T-helper 1 cell treated with Interleukin-12 subunit alpha and Interleukin-12 subunit beta and Interleukin-4 antibody, amounts not matched to agents 30 μg/mL and 1 μg/mL, for 36 hours (primary cell): Measurements from ENCODE around the gene HPN.
A peak's percentile ranks its signal among the peaks of the same experiment; 100 is the strongest.

Experiments used
- H3K27ac Mint-ChIP-seq: one replicate; pipeline ENCODE4 v1.8.0; 2021; ENCODE audit warnings: mild to moderate bottlenecking, mixed read lengths
- H3K27me3 Mint-ChIP-seq: one replicate; pipeline ENCODE4 v1.8.0; 2021; ENCODE audit warnings: low read depth, mixed read lengths
- H3K36me3 Mint-ChIP-seq: one replicate; pipeline ENCODE4 v1.8.0; 2021; ENCODE audit warnings: low read depth, mixed read lengths
- H3K4me1 Mint-ChIP-seq: one replicate; pipeline ENCODE4 v1.8.0; 2021; ENCODE audit warnings: low read depth, mixed read lengths
- H3K4me3 Mint-ChIP-seq: one replicate; pipeline ENCODE4 v1.8.0; 2021; ENCODE audit warnings: mild to moderate bottlenecking, moderate library complexity, mixed read lengths
- H3K9me3 Mint-ChIP-seq: one replicate; pipeline ENCODE4 v1.8.0; 2021; ENCODE audit warnings: mixed read lengths

The HPN gene

DNA sequence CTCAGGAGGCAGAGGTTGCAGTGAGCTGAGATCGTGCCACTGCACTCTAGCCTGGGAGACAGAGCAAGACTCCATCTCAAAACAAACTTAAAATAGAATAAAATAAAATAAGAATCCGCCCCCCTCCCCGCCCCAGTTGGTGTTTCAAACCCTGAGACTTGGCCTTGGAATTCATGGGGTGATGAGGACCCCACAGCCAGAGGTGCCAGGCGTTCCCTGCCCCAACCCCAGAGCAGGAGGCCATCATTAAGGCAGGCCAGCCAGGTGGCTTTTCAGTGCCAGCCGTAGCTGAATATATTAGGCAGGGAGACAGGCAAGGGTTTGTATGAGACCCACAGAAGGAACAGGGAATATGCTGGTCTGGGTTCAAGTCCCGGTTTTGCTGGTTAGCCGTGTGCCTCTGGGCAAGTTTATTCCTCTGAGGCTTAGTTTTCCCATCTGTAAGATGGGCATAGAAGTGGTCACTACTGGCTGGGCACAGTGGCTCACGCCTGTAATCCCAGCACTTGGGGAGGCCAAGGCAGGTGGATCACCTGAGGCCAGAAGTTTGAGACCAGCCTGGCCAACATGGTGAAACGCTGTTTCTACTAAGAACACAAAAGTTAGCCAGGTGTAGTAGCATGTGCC lies 12.3 kb downstream of the HPN start:
- Mint-ChIP-seq H3K4me1 (no peaks in the 10 kb centered on the region), H3K27me3 (peaks cover 4% of the 10 kb centered on the region), H3K27ac (no peak overlapping the region), H3K36me3 (no peaks in the 10 kb centered on the region), H3K9me3 (no peaks in the 10 kb centered on the region), H3K4me3 (no peak overlapping the region)

DNA sequence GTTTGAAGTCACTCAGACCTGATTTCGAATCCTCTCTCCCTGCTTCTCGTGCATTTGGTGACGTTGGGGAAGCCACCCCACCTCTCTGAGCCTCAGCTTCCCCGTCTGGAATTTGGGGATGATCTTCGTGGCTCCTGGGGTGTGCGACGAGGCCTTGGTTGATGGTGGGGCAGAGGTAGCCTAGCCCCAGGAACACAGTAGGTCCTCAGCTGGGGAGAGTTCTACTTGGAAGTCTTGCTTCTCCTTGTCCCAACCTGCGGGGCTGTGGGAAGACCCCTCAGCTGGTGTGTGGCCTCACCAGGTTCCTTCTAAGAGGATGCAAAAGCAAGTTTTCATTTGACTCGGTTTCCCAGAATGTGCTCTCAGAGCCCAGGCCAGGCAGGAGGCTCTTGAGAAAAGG lies 13.1 kb downstream of the HPN start:
- no peaks in the 10 kb centered on the region for H3K4me1 Mint-ChIP-seq
- H3K9me3 Mint-ChIP-seq: no peaks in the 10 kb centered on the region
- no peaks in the 10 kb centered on the region for H3K36me3 Mint-ChIP-seq
- H3K27ac Mint-ChIP-seq: no peak overlapping the region
- peaks cover 4% of the 10 kb centered on the region for H3K27me3 Mint-ChIP-seq
- no peak overlapping the region for H3K4me3 Mint-ChIP-seq

DNA sequence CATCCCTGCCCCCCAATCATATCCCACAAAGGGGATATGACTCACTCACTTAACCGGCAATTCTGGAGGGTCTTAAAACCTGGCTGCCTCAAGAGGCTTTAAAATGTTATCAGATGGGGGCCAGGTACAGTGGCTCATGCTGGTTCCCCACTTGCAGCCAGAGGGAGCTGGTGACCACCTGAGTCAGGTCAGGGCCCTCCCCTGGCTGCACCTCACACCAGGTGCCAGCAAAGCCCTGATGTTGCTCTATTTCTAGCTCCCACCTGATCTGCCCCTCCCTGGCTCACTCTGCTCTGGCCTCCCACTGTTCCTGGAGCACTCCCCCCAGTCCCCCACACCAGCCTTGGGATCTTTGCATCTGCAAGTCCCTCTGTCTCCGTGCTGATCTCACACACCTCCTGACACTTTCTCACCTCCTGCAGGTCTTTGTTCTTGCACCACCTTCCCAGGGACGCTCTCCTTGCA lies 14.2 kb downstream of the HPN start:
- H3K36me3 Mint-ChIP-seq: no peaks in the 10 kb centered on the region
- no peaks in the 10 kb centered on the region for H3K4me1 Mint-ChIP-seq
- no peaks in the 10 kb centered on the region for H3K9me3 Mint-ChIP-seq
- no peak overlapping the region for H3K27ac Mint-ChIP-seq
- no peak overlapping the region for H3K4me3 Mint-ChIP-seq
- peaks cover 4% of the 10 kb centered on the region for H3K27me3 Mint-ChIP-seq

DNA sequence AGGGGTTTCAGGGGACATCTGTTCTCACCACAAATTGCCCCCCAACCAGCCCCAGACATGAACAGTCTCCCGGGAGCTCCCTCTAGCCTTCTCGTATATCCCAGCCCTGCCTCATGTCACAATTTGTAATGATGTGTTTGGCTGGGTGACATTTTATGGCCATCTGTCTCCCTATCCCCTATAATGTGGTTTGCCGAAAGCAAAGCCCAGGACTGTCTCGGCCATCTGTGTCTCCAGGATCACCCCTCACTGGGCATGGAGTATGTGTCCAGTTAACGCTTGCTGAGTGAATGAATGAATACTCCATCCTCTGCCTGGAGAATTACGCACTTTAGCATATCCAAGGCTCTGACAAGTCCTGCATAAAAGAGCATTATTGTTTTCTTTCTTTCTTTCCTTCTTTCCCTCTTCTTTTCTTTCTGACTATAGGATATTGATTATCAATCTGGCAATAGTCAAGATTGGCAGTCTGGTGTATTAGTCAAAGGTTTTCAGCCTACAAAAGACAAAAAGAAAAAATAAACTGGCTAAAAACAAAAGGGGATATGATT lies 15.1 kb downstream of the HPN start:
- Mint-ChIP-seq H3K9me3 (no peaks in the 10 kb centered on the region), H3K36me3 (no peaks in the 10 kb centered on the region), H3K4me3 (no peak overlapping the region), H3K27me3 (peaks cover 4% of the 10 kb centered on the region), H3K4me1 (no peaks in the 10 kb centered on the region), H3K27ac (no peak overlapping the region)

DNA sequence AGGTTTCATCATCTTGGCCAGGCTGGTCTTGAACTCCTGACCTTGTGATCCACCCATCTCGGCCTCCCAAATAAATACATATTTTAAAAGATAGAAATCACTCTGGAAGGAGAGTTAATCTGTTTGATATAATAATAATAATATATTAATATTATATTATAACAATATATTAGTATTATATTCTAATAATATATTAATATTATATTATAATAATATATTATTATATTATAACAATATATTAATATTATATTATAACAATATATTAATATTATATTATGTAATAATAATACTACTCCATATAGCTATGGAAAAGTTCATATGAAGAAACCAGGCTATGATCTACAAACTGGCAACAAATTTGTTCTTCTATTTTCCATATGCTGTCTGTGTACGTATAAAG lies 16.8 kb downstream of the HPN start:
- no peak overlapping the region for H3K27ac Mint-ChIP-seq
- no peak overlapping the region for H3K4me3 Mint-ChIP-seq
- H3K27me3 Mint-ChIP-seq: peaks cover 4% of the 10 kb centered on the region
- H3K9me3 Mint-ChIP-seq: no peaks in the 10 kb centered on the region
- no peaks in the 10 kb centered on the region for H3K4me1 Mint-ChIP-seq
- no peaks in the 10 kb centered on the region for H3K36me3 Mint-ChIP-seq

DNA sequence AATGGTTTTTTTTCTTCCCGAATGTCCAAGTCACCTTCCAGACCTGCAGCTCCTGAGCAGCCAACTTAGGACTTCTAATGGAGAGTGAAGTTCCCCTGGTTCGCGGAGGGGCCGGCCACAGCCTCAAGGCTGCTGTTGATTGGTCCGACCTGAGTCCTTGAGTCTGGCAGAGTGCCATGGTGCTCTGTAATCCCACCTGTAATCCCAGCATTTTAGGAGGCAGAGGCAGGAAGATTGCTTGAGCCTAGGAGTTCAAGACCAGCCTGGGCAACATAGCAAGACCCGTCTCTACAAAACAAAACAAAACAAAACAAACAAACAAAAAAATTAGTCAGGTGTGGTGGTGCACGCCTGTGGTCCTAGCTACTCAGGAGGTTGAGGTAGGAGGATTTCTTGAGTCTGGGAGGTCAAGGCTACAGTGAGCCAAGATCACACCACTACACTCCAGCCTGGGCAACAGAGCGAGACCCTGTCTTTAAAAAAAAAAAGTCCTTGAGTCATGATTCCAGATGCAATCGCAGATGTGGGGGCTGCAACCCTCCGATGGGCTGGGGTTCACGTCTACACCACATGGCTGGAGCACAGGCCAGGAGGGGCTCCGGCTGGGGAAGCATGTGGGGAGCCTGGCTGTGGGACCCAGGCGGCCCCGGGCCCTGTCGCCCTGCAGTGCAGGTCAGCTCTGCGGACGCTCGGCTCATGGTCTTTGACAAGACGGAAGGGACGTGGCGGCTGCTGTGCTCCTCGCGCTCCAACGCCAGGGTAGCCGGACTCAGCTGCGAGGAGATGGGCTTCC lies 17.7 kb downstream of the HPN start:
- Mint-ChIP-seq H3K27ac (no peak overlapping the region), H3K36me3 (no peaks in the 10 kb centered on the region)

DNA sequence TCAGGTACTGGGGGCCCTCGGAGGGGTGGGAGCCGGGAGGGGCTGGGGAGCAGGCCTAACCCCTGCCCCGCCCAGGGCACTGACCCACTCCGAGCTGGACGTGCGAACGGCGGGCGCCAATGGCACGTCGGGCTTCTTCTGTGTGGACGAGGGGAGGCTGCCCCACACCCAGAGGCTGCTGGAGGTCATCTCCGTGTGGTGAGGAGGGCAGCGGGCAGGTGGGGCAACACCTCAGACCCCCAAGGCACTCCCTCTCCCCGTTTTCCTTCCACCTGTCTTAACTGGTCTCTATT lies 18.2 kb downstream of the HPN start:
- no peak overlapping the region for H3K27ac Mint-ChIP-seq
- H3K27me3 Mint-ChIP-seq: peaks cover 8% of the 10 kb centered on the region
- no peaks in the 10 kb centered on the region for H3K4me1 Mint-ChIP-seq
- no peaks in the 10 kb centered on the region for H3K9me3 Mint-ChIP-seq
- no peaks in the 10 kb centered on the region for H3K36me3 Mint-ChIP-seq
- no peak overlapping the region for H3K4me3 Mint-ChIP-seq

More for the DNA sequence above, 17.7 kb downstream of the HPN start:
- H3K9me3 Mint-ChIP-seq: no peaks in the 10 kb centered on the region
- H3K27me3 Mint-ChIP-seq: peaks cover 8% of the 10 kb centered on the region
- H3K4me1 Mint-ChIP-seq: no peaks in the 10 kb centered on the region
- H3K4me3 Mint-ChIP-seq: no peak overlapping the region

DNA sequence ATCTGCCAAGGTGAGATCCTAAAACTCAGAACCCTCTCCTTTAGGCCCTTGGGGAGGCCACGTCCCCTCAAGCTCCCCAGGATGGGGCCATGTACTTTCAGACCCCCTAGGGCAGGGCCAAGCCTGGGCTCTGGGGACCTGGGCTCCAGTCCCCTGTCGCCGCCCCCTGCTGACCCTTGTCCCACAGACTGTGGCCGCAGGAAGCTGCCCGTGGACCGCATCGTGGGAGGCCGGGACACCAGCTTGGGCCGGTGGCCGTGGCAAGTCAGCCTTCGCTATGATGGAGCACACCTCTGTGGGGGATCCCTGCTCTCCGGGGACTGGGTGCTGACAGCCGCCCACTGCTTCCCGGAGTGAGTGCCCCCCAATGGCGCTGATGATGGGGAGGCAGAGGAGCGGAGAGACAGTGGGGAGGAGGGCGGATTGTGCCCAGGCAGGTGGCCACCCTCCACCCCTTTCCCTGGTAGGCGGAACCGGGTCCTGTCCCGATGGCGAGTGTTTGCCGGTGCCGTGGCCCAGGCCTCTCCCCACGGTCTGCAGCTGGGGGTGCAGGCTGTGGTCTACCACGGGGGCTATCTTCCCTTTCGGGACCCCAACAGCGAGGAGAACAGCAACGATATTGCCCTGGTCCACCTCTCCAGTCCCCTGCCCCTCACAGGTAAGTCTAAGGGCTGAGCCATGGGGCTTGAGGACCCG lies 18.8 kb downstream of the HPN start:
- Mint-ChIP-seq H3K27ac (no peak overlapping the region), H3K4me3 (no peak overlapping the region), H3K9me3 (no peaks in the 10 kb centered on the region), H3K4me1 (no peaks in the 10 kb centered on the region), H3K36me3 (no peaks in the 10 kb centered on the region), H3K27me3 (peaks cover 8% of the 10 kb centered on the region)

DNA sequence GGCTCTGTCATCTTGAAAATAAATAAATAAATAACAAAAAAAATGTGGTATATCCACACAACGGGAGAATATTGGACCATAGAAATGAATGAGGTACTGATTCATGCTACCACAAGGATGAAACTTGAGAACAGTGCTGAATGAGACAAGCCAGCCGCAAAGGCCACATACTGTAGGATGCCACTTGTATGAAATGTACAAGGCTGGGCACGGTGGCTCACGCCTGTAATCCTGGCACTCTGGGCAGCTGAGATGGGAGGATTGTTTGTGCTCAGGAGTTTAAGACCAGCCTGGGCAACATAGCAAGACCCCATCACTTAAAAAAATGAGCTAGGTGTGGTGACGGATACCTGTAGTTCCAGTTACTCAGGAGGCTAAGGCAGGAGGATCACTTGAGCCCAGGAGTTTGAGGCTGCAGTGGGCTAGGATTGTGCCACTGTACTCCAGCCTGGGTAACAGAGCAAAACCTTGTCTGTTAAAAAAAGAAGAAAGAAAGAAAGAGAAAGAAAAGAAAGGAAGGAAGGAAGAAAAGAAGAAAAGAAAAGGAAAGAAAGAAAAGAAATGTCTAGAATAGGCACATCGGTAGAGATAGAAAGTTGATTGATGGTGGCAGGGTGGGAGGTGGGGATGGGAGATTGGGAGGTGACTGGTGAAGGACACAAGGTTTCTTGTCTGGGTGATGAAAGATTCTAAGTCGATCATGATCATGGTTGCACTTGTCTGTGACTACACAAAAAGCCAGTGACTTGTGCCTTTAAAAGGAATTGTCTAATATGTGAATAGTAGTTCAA lies 20.3 kb downstream of the HPN start:
- H3K4me1 Mint-ChIP-seq: peaks cover 3% of the 10 kb centered on the region
- no peak overlapping the region for H3K4me3 Mint-ChIP-seq
- no peaks in the 10 kb centered on the region for H3K36me3 Mint-ChIP-seq
- H3K9me3 Mint-ChIP-seq: no peaks in the 10 kb centered on the region
- peaks cover 4% of the 10 kb centered on the region for H3K27me3 Mint-ChIP-seq
- H3K27ac Mint-ChIP-seq: peak overlapping the region; percentile 31

DNA sequence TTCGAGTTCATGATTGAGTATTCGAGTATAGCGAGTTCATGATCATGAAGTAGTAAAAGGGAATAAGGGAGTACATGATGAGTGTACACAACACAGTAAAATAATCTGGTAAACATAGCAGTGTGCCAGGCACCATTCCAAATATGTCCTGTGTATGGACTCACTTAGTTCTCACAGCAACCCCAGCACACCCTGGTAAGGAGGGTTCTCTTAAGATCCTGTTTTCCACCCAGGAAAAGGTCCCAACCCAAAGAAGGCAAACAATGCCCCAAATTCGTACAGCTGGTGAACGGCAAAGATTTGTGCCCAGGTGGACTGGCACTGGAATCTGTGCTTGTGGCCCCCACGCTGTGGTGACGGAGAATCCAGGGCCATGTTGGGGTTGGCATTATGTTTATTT lies 21.4 kb downstream of the HPN start:
- Mint-ChIP-seq H3K9me3 (no peaks in the 10 kb centered on the region), H3K27ac (no peak overlapping the region), H3K4me3 (no peak overlapping the region), H3K4me1 (peaks cover 7% of the 10 kb centered on the region), H3K36me3 (no peaks in the 10 kb centered on the region), H3K27me3 (peaks cover 4% of the 10 kb centered on the region)

DNA sequence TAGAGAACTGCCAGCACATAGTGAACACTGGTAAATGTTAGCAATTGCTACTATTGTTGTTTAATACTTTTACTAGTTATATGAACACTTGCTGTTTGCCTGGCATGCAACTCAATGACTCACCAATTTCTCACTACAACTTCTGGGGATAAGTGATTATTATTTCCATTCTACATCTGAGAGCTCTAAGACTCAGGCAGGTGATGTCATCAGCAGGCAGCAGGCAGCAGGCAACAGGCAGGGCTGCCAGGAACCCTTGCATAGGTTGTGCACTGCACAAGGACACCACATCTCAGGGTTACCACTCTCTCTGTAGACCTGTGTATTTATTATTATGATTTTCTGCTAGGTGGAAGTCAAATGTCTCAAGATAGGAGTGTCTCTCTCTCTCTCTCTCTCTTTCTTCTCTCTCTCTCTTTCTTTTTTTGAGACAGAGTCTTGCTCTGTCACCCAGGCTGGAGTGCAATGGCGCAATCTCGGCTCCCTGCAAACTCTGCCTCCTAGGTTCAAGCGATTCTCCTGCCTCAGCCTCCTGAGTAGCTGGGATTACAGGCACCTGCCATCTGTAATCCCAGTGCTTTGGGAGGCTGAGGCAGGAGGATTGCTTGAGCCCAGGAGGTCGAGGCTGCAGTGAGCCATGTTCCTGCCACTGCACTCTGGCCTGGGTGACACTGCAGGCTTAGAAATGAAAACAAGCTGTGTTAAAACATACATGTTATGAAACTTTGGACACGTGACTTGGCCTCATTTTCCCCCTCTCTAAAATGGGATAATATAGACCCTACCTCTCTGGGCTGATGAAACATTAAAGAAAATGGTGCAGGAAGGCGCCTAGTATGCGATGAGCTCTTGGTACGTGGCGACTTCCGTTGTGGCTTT lies 22.7 kb downstream of the HPN start:
- H3K27ac Mint-ChIP-seq: no peak overlapping the region
- H3K4me1 Mint-ChIP-seq: peaks cover 7% of the 10 kb centered on the region
- H3K4me3 Mint-ChIP-seq: no peak overlapping the region
- H3K9me3 Mint-ChIP-seq: no peaks in the 10 kb centered on the region
- H3K36me3 Mint-ChIP-seq: no peaks in the 10 kb centered on the region
- H3K27me3 Mint-ChIP-seq: peaks cover 5% of the 10 kb centered on the region

DNA sequence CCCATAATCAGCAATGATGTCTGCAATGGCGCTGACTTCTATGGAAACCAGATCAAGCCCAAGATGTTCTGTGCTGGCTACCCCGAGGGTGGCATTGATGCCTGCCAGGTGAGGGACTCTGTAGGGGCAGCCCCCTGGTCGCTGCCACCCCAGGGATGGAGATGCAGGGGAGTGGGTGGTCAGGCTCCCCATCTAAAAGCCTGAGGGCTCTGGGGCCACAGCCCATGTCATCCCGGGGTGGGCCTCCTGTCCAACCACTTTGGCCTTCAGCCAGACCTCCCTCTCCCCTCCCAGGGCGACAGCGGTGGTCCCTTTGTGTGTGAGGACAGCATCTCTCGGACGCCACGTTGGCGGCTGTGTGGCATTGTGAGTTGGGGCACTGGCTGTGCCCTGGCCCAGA lies 24.1 kb downstream of the HPN start:
- Mint-ChIP-seq H3K27me3 (peaks cover 8% of the 10 kb centered on the region), H3K9me3 (no peaks in the 10 kb centered on the region), H3K4me1 (peaks cover 7% of the 10 kb centered on the region), H3K4me3 (no peak overlapping the region), H3K27ac (no peak overlapping the region), H3K36me3 (no peaks in the 10 kb centered on the region)

DNA sequence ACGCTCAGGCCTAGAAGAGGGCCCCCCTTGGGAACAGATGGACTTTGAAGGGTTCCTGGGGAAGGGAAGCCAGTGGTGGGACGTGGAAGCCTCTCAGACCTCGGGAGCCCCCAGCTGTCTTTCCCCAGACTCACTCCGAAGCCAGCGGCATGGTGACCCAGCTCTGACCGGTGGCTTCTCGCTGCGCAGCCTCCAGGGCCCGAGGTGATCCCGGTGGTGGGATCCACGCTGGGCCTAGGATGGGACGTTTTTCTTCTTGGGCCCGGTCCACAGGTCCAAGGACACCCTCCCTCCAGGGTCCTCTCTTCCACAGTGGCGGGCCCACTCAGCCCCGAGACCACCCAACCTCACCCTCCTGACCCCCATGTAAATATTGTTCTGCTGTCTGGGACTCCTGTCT lies 24.6 kb downstream of the HPN start:
- Mint-ChIP-seq H3K9me3 (no peaks in the 10 kb centered on the region), H3K27ac (no peak overlapping the region), H3K4me1 (peaks cover 7% of the 10 kb centered on the region), H3K27me3 (peaks cover 8% of the 10 kb centered on the region), H3K4me3 (no peak overlapping the region), H3K36me3 (no peaks in the 10 kb centered on the region)
